GM23338 (cell line): ENCODE data around the gene MAP2K7. TPM values are rescaled to one million over a fixed set of nuclear protein-coding genes. Genes with fewer than 3 reads are reported as not detected.

Experiments
- ATAC-seq: fragments of 200-7000 bp; cut with Tn5 transposase; 3 replicates; pipeline ENCODE4 v1.9.1; 2020
- DNase-seq: peaks from one replicate; pipeline ENCODE4 v3.0.0-alpha.2; 2015; ENCODE audit warnings: low spot score
- H2AFZ ChIP-seq: fragments of 200-600 bp; sonication (generic); 2 replicates; pipeline ENCODE4 v1.8.0; 2016; ENCODE audit warnings: antibody characterized with exemption, mild to moderate bottlenecking, moderate library complexity
- H3F3A ChIP-seq: fragments of 200-600 bp; sonication (generic); replicated peaks from 2 replicates; pipeline ENCODE4 v1.8.0; 2017; ENCODE audit warnings: antibody characterized with exemption, mixed run types, low read depth
- H3K27ac ChIP-seq: fragments of 200-600 bp; sonication (generic); 2 replicates; pipeline ENCODE4 v1.6.1; 2016; ENCODE audit warnings: low read depth
- H3K27me3 ChIP-seq: fragments of 200-600 bp; sonication (generic); 2 replicates; pipeline ENCODE4 v1.8.0; 2016; ENCODE audit warnings: mild to moderate bottlenecking, mixed run types, moderate library complexity; ENCODE audit not compliant: insufficient read depth
- H3K36me3 ChIP-seq: fragments of 200-600 bp; sonication (generic); 2 replicates; pipeline ENCODE4 v1.8.0; 2016; ENCODE audit warnings: mild to moderate bottlenecking; ENCODE audit not compliant: insufficient read depth
- H3K4me1 ChIP-seq: fragments of 200-600 bp; sonication (generic); 2 replicates; pipeline ENCODE4 v1.8.0; 2016; ENCODE audit warnings: mild to moderate bottlenecking, moderate library complexity; ENCODE audit not compliant: insufficient read depth
- H3K4me2 ChIP-seq: fragments of 200-600 bp; sonication (generic); 2 replicates; pipeline ENCODE4 v1.7.1; 2017; ENCODE audit warnings: mixed run types
- H3K4me3 ChIP-seq: fragments of 200-600 bp; sonication (generic); 2 replicates; pipeline ENCODE4 v1.6.1; 2016; ENCODE audit warnings: mixed run types
- H3K79me2 ChIP-seq: fragments of 200-600 bp; sonication (generic); replicated peaks from 2 replicates; pipeline ENCODE4 v1.8.0; 2017; ENCODE audit warnings: mild to moderate bottlenecking; ENCODE audit not compliant: insufficient read depth
- H3K9me2 ChIP-seq: fragments of 200-600 bp; sonication (generic); 2 replicates; pipeline ENCODE4 v1.8.0; 2017; ENCODE audit not compliant: insufficient read depth
- H4K20me1 ChIP-seq: fragments of 200-600 bp; sonication (generic); replicated peaks from 2 replicates; pipeline ENCODE4 v1.8.0; 2017; ENCODE audit warnings: mild to moderate bottlenecking; ENCODE audit not compliant: insufficient read depth
- H3K27ac Mint-ChIP-seq: 2 replicates; pipeline ENCODE4 v1.8.0; 2020; ENCODE audit warnings: inconsistent platforms, mild to moderate bottlenecking, moderate library complexity, mixed read lengths
- H3K27me3 Mint-ChIP-seq: 3 replicates; pipeline ENCODE4 v1.8.0; 2022; ENCODE audit warnings: low read depth, mild to moderate bottlenecking, moderate library complexity, mixed read lengths, inconsistent platforms; ENCODE audit not compliant: insufficient read depth, poor library complexity
- H3K36me3 Mint-ChIP-seq: 3 replicates; pipeline ENCODE4 v1.8.0; 2021; ENCODE audit warnings: low read depth, mild to moderate bottlenecking, inconsistent platforms, moderate library complexity, mixed read lengths
- H3K4me1 Mint-ChIP-seq: 3 replicates; pipeline ENCODE4 v1.8.0; 2020; ENCODE audit warnings: mild to moderate bottlenecking, inconsistent platforms, mixed read lengths
- H3K4me3 Mint-ChIP-seq: 3 replicates; pipeline ENCODE4 v1.8.0; 2021; ENCODE audit warnings: moderate library complexity, mild to moderate bottlenecking, inconsistent platforms, mixed read lengths
- H3K9me3 Mint-ChIP-seq: 3 replicates; pipeline ENCODE4 v1.8.0; 2020; ENCODE audit warnings: moderate library complexity, mild to moderate bottlenecking, inconsistent platforms, mixed read lengths
- CREB1 ChIP-seq: fragments of 250-450 bp; sonication (Bioruptor Pico); IDR thresholded peaks from 2 replicates; pipeline ENCODE4 v1.5.0; 2020; ENCODE audit warnings: low read depth, mild to moderate bottlenecking, moderate library complexity
- EZH2phosphoT487 ChIP-seq: fragments of 200-600 bp; sonication (generic); IDR thresholded peaks from one replicate; pipeline ENCODE4 v1.8.1; 2018; ENCODE audit warnings: antibody characterized with exemption; ENCODE audit not compliant: unreplicated experiment
- JUNB ChIP-seq: IDR thresholded peaks from one replicate; pipeline ENCODE4 v1.6.1; 2016; ENCODE audit warnings: antibody characterized with exemption; ENCODE audit not compliant: unreplicated experiment
- NANOG ChIP-seq: IDR thresholded peaks from 2 replicates; pipeline ENCODE4 v1.6.1; 2016; ENCODE audit warnings: antibody characterized with exemption, borderline replicate concordance
- STAT1 ChIP-seq: IDR thresholded peaks from one replicate; pipeline ENCODE4 v1.6.1; 2016; ENCODE audit warnings: antibody characterized with exemption; ENCODE audit not compliant: unreplicated experiment
- ZNF114 ChIP-seq: fragments of 250-450 bp; sonication (Bioruptor Pico); IDR thresholded peaks from 2 replicates; pipeline ENCODE4 v1.5.0; 2020; ENCODE audit warnings: mild to moderate bottlenecking, moderate library complexity
- ZNF331 ChIP-seq: fragments of 250-450 bp; sonication (Bioruptor Pico); IDR thresholded peaks from 2 replicates; pipeline ENCODE4 v1.5.0; 2020; ENCODE audit warnings: low read depth, mild to moderate bottlenecking, moderate library complexity
- polyA plus RNA-seq: library from polyadenylated mRNA; unstranded; fragments of >200 nt; fragmentation: Nextera tagmentation; extraction: Ambion mirVana; gene quantifications from 2 replicates; pipeline ENCODE4 v1.2.1, GENCODE V29; 2016
- total RNA-seq: library from RNA; depleted of rRNA; stranded (reverse); fragments of >200 nt; shearing (Covaris generic); gene quantifications from 2 replicates; pipeline ENCODE4 v1.2.3, GENCODE V29; 2014
- TF ChIP-seq, protein P1 (sequence below): fragments of 250-450 bp; sonication (Bioruptor Pico); IDR thresholded peaks from 2 replicates; pipeline ENCODE4 v1.5.0; 2020; ENCODE audit warnings: mild to moderate bottlenecking, moderate library complexity

The MAP2K7 gene
- total and polyA plus RNA-seq, 2 experiments from 2014 or later: 11.3 to 22.6 TPM

- TF ChIP-seq, protein P1, sequence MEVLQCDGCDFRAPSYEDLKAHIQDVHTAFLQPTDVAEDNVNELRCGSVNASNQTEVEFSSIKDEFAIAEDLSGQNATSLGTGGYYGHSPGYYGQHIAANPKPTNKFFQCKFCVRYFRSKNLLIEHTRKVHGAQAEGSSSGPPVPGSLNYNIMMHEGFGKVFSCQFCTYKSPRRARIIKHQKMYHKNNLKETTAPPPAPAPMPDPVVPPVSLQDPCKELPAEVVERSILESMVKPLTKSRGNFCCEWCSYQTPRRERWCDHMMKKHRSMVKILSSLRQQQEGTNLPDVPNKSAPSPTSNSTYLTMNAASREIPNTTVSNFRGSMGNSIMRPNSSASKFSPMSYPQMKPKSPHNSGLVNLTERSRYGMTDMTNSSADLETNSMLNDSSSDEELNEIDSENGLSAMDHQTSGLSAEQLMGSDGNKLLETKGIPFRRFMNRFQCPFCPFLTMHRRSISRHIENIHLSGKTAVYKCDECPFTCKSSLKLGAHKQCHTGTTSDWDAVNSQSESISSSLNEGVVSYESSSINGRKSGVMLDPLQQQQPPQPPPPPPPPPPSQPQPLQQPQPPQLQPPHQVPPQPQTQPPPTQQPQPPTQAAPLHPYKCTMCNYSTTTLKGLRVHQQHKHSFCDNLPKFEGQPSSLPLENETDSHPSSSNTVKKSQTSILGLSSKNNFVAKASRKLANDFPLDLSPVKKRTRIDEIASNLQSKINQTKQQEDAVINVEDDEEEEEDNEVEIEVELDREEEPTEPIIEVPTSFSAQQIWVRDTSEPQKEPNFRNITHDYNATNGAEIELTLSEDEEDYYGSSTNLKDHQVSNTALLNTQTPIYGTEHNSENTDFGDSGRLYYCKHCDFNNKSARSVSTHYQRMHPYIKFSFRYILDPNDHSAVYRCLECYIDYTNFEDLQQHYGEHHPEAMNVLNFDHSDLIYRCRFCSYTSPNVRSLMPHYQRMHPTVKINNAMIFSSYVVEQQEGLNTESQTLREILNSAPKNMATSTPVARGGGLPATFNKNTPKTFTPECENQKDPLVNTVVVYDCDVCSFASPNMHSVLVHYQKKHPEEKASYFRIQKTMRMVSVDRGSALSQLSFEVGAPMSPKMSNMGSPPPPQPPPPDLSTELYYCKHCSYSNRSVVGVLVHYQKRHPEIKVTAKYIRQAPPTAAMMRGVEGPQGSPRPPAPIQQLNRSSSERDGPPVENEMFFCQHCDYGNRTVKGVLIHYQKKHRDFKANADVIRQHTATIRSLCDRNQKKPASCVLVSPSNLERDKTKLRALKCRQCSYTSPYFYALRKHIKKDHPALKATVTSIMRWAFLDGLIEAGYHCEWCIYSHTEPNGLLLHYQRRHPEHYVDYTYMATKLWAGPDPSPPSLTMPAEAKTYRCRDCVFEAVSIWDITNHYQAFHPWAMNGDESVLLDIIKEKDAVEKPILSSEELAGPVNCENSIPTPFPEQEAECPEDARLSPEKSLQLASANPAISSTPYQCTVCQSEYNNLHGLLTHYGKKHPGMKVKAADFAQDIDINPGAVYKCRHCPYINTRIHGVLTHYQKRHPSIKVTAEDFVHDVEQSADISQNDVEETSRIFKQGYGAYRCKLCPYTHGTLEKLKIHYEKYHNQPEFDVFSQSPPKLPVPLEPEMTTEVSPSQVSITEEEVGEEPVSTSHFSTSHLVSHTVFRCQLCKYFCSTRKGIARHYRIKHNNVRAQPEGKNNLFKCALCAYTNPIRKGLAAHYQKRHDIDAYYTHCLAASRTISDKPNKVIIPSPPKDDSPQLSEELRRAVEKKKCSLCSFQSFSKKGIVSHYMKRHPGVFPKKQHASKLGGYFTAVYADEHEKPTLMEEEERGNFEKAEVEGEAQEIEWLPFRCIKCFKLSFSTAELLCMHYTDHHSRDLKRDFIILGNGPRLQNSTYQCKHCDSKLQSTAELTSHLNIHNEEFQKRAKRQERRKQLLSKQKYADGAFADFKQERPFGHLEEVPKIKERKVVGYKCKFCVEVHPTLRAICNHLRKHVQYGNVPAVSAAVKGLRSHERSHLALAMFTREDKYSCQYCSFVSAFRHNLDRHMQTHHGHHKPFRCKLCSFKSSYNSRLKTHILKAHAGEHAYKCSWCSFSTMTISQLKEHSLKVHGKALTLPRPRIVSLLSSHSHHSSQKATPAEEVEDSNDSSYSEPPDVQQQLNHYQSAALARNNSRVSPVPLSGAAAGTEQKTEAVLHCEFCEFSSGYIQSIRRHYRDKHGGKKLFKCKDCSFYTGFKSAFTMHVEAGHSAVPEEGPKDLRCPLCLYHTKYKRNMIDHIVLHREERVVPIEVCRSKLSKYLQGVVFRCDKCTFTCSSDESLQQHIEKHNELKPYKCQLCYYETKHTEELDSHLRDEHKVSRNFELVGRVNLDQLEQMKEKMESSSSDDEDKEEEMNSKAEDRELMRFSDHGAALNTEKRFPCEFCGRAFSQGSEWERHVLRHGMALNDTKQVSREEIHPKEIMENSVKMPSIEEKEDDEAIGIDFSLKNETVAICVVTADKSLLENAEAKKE (CRISPR knock-in tag): no peak
- TF ChIP-seq STAT1 (no peak), ZNF114 (no peak), CREB1 (CRISPR knock-in tag) (no peak), JUNB (no peak), NANOG (no peak)
Measured at GRCh38 chr19:7898967-7899366, 4.7 kb upstream of the MAP2K7 start (continued).

- peaks cover 6% of the 10 kb centered on the region; the same call in 1 of the 3 replicates for H3K9me3 Mint-ChIP-seq
- no peak for DNase-seq
- no peaks in the 10 kb centered on the region for H3K9me2 ChIP-seq
- no peaks in the 10 kb centered on the region for H3K36me3 ChIP-seq
- no peak overlapping the region for H3K4me2 ChIP-seq
- peaks cover 14% of the 10 kb centered on the region; the same call in 2 of the 3 replicates for H3K36me3 Mint-ChIP-seq
- peaks cover 23% of the 10 kb centered on the region for H3K27me3 Mint-ChIP-seq
- H2AFZ ChIP-seq: no peak overlapping the region
- H3F3A ChIP-seq: peaks cover 6% of the 10 kb centered on the region; the same call in 1 of the 2 replicates
- H3K4me1 Mint-ChIP-seq: peaks cover 12% of the 10 kb centered on the region
- no peak overlapping the region for H3K4me3 Mint-ChIP-seq
- H3K79me2 ChIP-seq: peaks cover 5% of the 10 kb centered on the region
- no peak overlapping the region for H3K27ac Mint-ChIP-seq
- no peaks in the 10 kb centered on the region for H3K27me3 ChIP-seq
- H3K4me1 ChIP-seq: peaks cover 9% of the 10 kb centered on the region
- H4K20me1 ChIP-seq: no peaks in the 10 kb centered on the region; the same call in 1 of the 2 replicates
- no peak overlapping the region for H3K27ac ChIP-seq
- no peak overlapping the region for H3K4me3 ChIP-seq
- no peak for ATAC-seq
- TF ChIP-seq, protein P1 (CRISPR knock-in tag): no peak
- no peak for TF ChIP-seq EZH2phosphoT487
- no peak for TF ChIP-seq JUNB
- no peak for TF ChIP-seq ZNF114
- no peak for TF ChIP-seq STAT1
- no peak for TF ChIP-seq ZNF331
- TF ChIP-seq NANOG: no peak
Measured at GRCh38 chr19:7899751-7900378, 3.8 kb upstream of the MAP2K7 start.
